Measurements from ENCODE around the gene PPIF.
"Not testable (repeated sequence)": the region's sequence is repeated elsewhere in the genome, so short reads cannot be mapped to it uniquely, and the experiment has no call there.

PPIF gene

DNA sequence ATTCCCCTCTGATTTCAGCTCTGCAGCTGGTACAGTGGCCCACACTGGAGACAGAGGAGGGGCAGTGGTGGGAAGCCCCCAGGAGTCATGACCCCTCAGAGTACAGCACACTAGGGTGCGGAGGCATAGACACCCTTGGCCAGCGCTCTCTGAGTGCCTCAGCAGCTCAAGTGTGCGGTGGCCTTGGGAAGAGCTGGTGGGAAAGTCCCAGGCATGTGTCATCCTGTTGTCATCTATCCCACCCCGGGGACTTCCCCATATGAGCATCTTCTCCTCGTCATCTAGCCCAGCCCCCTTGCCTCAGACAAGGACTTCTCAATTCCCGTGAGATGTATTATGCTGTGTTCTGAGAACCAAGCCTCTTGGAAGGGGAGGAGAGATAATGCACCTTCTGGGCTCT, 15.6 kb upstream of the PPIF start:
- no peak for DNase-seq (ENCODE audit: low spot score)

DNA sequence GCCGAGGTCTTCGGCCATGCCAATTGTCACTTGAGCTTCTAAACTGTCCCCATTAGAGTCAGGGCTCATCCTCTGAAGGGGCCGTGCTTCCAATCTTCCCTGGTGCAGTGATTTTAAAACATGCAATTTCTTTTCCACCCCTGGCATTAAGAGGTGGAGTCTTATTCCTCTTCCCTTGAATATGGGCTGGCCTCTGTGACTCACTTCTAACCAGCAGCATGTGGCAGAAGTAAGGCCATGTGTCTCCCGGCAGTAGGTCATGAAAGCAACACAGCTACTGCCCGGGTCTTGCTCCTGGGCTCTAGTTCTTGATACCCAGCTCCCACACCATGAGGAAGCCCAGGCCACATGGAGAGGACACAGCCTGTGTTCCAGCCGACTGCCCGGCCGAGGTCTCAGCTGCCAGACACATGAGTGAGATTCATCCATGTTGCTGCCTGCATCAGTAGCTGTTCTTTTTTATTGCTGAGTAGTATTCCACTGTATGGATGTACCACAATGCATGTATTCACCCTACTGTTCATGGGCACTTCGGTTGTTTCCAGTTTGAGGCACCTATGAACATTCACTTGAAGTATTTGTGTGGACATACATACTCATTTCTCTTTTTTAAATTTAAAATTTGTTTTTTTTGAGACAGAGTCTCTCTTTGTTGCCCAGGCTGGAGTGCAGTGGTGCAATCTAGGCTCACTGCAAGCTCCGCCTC, 14.5 kb upstream of the PPIF start:
- not testable (repeated sequence) for DNase-seq (ENCODE audit: low spot score)

DNA sequence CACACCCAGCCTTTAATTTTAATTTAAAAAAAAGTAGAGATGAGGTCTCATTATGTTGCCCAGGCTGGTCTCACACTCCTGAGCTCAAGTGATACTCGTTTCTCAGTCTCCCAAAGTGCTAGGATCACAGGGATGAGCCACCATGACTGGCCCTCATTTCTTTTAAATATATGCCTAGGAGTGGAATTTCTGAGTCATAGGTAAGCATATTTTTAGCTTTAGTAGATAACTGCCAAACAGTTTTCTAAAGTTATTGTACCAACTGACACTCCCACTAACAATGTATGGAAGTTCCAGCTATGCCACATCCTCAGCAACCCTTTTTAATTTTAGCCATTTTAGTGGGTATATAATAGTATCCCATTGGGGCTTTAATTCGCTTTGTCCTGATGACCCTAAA, 13.8 kb upstream of the PPIF start:
- DNase-seq (ENCODE audit: low spot score): no peak

DNA sequence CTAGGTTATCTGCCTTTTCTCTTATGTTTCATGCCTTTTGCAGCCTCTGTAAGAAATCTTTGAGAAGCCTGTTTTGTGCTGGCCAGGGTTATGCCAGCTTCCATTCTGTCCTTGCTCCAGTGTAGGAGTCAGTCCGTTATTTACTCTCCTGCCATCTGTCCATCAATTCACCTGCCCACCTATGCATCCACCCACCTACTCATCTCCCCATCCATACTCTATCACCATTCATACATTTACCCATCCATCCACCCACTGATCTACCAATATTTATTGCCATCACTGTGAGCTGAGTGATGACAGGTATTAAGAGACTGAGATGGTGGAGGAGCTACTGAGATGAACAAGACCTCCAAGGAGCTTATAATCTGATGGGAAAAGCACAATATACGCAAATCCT, 12.7 kb upstream of the PPIF start:
- no peak for DNase-seq (ENCODE audit: low spot score)

DNA sequence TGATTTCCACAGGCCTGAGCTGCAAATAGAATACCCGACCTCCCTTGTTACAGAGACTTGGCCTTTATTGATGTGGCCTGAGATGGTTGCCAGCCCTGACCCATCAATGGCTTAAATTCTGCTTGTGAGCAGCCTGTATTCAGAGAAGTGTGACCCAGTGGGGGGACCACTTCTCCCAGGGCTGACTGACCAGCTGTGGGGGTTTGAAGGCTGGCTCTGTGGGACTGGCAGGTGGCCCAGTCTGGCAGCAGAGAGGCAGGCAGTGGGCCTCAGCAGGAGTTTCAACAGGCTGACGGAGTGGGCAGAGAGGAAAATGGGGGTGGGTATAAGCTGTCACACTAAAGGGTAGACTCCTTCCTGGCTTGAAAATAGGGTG, 12.2 kb upstream of the PPIF start:
- peak; percentile 91 for DNase-seq (ENCODE audit: low spot score)

DNA sequence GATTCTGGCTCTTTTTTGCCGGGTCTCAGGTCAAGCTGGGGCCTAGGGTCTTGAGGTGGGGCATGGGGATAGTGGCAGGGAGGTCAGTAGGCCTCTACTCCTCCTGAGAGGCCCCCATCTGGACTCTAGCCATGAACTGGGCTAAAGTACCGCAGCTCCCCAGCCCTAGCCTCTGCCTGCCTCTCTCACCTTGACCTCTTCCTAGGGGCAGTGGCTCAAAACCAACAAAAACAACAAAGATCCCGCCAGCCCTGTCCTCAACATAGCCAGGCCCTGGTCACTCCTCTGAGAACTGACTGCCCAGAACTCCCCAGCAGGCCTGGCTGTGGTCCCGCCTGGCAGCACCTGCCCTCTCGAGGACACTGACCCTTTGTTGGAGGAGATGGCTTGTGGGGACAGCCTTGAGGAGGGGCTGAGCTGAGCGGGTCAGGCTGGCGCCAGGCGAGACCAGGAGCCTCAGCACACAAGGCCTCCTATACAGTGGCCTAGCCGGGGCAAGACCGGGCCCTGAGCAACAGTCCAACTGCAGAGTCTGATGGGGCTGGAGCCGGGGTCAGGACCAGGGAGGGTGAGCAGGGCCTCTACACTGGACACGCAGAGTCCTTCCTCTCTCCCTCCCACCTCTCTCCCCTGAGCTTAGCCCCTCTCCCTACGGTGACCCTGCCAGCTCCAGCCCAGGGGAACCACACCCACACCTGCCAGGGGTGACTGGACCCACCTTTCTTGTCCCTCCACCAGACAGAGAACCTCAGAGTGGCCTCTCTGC, 11.6 kb upstream of the PPIF start:
- peak; percentile 99 for DNase-seq (ENCODE audit: low spot score)

DNA sequence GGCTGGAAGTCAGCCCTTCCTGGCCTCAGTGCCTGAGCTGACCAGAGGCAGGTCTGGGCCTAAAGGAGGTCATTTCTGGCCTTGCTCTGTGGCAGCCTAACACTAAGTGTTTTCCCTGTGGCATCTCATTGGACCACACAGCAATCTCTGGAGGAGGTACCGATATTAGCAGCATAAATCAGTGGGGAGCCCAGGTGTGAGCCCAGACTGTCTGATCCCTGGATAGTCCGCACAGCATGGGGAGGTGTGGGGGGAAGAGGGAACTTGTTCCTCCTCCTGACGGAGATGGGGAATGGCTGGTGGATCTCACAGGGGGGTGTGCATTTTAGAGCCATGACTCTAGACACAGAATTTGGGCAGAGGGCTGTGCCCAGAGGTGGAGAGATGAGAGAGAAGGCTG, 11.0 kb upstream of the PPIF start:
- DNase-seq (ENCODE audit: low spot score): no peak

DNA sequence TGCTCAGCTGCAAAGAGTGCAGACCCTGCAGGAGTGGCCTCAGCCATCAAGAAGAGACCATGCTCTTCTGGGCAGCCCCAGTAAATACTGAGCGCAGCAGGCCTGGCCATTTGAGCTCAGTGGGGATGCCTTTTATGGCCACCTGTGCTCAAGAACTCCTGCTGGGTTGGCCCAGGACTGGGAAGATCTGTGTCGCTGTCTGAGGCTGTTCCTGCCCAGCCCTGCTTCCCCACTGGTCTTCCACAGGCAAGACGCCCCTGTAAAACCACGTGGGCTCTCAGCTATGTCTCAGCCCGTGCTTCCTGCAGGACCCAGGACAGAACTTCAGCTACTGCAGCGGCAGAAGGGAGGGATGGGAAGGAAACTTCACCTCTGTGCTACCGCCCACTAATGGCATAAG, 10.5 kb upstream of the PPIF start:
- no peak for DNase-seq (ENCODE audit: low spot score)

DNA sequence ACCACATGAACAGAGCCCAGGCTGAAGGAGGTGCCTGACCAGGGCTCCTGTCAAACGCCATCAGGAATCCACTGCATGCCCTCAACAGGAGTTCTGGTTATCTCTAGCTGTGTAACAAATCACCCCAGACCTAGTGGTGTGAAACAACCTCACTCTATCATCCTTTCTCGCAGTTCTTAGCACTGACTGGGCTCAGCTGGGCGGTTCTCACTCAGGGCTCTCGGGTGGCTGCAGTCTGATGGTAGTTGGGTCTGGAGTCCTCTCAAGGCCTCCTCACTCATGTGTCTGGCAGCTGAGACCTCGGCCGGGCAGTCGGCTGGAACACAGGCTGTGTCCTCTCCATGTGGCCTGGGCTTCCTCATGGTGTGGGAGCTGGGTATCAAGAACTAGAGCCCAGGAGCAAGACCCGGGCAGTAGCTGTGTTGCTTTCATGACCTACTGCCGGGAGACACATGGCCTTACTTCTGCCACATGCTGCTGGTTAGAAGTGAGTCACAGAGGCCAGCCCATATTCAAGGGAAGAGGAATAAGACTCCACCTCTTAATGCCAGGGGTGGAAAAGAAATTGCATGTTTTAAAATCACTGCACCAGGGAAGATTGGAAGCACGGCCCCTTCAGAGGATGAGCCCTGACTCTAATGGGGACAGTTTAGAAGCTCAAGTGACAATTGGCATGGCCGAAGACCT, 9.3 kb upstream of the PPIF start:
- not testable (repeated sequence) for DNase-seq (ENCODE audit: low spot score)

DNA sequence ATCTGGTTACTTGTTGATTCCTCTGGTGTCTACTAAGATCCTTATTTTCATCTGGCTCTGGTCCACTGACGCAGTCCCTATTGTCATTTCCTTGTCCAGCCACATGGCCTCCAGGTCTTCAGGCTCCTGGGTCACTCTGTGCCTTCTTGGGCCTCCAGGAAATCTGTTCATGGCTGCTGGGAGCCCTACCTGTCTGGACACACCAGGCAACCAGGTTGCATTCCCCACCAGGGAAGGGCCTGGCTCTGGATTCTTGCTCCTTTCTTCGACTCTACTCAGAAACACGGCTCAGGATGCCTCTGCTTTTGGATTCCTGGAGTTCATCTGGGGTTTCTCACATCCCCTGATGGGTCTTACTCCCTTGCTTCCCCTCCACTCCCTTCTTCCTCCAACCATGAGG, 8.0 kb upstream of the PPIF start:
- DNase-seq (ENCODE audit: low spot score): no peak

DNA sequence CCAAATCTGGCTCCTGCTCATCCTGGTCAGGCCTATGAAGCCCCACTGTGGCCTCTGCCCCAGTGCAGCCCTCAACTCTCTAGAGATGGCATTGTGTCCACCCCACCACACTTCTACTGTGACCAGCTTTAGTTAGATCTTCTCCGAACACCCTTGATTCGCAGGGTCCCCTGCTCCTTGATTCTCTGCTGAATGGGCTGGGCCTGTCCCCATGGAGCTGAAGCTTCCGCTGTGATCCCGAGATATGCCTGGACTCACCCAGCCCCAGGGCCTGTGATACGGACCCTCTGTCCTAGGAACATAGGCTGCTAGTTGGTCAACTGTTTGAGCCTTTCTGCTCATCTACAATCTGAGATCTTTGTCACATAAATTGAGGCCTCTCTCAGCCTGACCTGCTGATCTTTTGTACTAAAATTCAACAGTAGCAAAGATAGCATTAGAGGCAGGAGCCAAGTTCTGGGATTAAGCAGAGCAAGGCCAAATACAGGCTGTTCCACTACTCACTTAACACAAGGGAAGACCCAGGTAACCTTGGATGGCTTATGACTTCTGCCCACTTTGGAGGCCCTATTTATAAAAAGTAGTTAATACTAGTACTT, 6.5 kb upstream of the PPIF start:
- no peak for DNase-seq (ENCODE audit: low spot score)

DNA sequence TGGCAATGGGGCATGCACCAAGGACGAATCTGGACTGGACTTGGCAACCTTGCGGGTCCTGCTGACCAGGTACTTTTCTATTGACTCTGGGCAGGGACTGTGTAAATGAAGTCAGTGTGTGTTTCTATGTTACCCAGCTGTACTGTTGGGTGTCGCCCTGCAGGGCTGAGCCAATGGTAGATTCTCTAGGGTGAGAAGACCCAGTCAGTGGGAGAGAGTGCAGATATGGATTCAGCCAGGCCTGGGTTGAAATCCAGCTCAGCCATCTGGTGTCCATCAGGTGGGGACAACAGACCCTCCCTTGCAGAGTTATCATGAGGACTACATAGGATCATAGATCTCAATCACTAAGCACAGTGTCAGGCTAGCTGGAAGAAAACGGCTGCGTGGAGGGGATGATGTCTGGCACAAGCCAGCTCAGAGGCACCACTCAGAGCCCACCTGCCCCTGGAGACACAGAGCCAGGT, 4.9 kb upstream of the PPIF start:
- DNase-seq (ENCODE audit: low spot score): no peak

DNA sequence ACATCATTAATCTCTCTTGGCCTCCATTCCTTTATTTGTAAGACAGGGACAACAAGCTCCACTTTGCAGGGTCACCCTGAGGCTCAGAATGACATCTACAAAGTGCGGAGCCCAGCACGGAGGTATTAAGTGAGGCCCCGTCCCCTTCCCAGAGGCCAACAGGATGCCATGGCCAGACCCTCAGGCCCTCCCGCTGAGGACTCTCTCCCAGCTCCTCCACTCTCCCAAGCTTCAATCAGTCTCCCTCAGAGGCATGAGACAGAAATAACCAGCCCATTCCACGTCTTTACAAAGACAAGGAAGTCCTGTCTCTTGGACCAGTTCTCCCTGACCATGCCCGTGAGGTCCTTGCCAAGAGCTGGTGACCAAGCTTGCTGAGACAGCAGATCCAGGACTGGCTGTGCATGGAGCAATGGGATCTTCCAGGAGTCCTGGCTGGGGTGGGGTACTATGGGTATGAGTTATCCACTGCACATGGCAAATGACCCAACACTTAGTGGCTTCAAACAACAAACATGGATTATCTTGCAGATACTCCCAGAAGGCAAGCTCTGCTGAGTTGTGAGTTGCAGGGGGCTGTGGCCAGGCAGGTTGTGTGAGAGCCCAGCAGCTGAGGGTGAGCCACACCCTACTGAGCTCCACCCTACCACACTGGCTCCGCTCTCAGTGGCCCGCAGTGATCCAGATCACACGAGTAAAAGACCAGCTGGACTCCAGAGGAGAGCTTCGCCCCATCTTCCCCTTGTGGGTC, 4.3 kb upstream of the PPIF start:
- DNase-seq (ENCODE audit: low spot score): no peak

DNA sequence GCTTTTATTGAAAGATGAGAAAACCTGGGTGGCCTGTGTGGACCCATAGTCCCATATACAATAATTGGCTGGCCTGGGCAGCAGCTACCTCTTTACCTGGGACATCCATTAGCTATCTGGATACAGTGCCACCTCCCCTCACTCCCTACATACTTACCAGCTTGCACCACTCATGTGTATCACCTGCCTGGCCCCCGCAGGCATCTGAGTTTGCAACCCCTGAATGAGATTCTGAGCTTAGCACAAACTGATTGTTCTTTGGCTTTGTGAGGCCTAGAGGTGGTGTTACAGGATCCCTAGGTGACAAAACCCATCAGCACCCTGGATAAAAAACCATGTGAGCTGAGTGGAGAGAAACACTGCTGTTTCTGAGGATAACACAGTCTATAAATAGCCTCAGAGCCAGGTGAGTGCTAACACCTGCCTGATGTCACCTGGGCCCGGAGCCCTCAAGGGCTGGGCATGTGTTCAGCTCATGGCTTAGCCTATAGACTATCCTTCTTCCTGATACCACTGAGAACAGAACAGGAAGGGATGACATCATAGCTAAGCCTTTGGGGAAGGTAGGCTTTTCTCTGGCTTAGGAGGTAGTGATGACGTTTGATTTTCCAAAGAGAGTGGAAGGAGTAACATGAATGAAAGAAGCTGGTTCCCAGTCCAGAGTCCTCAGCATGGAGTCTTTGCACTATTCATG, 2.6 kb upstream of the PPIF start:
- no peak for DNase-seq (ENCODE audit: low spot score)

DNA sequence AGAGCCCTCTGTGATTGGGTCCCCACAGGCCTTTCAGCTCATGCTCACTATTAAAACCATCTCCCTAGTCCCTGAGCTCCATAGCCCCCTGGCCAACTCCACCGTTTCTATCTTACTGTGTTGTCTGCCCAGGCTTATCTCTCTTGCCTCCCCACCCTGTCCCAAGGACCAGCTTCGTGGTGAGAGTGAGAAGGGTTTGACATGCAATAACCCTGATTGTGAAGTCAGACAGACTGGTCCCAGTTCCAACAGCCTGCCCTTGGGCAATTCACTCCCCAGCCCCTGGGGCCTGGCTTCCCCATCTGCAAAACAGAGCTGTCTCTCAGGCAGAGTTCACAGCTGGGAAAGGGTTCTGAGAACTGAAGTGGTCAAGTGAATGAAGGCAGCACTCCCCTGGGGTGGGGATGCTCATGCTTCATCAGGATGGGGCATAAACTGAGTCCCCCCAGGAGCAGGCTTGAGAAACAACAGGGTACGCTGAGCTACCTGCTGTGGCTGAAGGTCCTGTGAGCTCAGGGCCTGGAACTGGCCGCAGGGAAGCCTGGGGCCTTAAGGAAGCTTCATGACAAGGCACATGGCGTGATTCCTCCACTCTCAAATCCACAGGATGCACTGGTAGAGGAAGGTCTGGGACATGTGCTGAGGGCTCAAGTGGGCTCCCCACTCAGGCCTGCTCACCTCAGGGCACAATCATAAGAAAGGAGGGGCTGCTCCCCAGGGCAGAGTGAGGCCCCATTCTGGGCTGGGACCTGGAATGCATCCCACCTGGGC, 1.8 kb upstream of the PPIF start:
- no peak for DNase-seq (ENCODE audit: low spot score)

DNA sequence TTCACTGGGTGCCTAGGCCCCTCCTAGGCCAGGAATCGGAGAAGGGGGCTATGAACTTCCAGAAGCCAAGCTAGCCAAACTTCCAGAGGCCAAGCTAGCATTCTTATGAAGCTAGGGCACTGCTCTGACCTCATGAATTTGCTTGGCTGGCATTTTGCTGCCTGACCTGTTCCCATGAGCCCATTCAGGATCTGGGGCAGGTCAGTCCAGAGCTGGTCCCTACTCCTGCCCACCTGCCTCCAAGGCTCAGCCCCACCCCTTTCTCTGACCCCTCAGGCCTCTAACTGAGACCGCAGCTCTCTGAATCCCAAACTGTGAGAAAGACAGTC, 1.3 kb upstream of the PPIF start:
- DNase-seq (ENCODE audit: low spot score): no peak

DNA sequence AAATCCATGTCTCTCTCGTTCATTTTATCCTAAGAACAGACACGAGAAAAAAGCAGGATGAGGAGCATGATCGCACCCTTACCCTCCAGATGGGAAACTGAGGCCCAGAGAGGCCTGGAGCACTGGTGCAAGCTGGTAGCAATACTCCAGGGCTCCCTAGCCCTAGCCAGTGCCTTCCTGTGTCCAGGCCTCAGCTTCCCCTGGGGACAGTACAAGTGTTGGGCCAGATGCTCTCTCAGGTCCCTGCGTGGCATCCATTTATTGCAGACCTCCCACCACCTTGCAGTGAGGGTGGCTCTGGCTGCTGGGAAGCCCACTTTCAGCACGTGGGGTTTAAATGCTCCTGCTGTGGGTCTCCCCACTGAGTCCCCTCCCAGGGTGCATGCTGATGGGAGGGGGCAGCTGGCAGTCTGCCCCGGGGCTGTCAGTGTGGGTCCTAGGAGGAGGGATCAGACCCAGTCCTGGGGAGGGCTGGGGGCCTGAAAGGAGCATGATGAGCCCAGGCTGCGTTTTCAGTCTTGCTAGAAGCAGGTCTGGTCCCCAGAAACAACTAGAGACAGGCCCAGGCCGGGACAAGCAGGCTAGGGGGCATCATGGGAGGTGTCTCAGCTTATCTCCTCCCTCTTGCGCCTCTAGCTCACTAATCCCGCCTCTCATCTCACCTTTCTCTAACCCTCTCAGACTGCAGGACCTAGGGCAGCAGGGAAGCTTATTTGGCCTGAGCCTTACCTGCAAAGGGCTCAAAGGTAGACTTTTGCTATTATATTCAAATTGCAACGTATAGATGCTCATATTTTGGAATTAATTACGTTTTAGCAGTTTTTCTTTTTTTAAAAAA, 662 bp upstream of the PPIF start:
- no peak for DNase-seq (ENCODE audit: low spot score)

DNA sequence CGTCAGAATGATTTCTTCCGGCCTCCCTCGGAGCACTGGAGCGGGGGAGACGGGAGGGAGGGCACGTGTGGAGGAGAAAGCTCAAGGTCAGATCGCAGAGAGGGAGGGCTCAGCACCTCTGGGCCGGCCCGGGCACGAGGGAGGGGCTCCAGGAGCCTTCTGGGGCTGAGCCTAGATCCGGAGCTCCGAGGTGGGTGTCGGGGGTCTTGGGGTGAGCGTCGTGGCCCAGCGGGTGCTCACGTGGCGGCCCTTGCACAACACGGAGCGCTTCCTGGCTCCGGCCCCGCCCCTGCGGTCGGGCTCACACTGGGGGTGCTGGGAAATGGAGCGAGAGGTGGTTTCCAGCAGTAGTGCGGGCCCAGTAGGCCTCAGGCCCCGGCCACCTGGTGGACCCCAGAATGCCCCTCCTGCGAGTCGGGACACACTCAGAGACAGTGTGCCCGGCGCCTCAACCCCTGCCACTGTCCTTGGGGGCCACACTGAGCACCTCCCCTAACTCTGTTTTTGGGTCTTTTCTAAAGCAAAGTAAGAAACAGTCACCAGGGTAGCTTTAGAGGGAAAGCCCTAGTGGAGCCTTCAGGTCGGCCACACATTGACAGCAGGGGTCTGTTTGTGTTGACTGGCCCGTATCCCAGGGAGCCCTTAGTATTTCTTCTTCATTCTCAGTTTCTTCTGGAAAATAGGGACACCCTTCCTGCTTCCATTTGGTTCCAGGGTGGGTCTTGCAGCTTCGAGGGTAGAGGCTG, 798 bp downstream of the PPIF start:
- peak; percentile 54 for DNase-seq (ENCODE audit: low spot score)

DNA sequence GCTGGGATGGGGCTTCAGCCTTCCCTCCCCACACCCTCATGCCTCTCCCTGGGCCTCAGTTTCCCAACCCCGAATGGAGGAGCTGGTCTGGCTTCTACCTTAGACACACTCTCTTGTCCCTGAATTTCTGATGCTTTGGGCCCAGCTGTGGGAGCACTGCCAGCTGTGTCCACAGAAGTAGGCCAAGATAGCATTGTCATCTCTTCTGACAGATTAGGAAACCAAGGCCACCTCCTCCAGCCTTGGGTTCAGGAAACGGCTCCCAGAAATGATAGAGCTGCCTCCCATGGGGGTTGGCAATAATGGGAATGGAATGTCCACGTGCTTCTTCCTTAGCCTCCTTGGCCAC, 1.3 kb downstream of the PPIF start:
- DNase-seq (ENCODE audit: low spot score): no peak
